ENCODE data around the gene KREMEN1.

- TF ChIP-seq, protein P1, sequence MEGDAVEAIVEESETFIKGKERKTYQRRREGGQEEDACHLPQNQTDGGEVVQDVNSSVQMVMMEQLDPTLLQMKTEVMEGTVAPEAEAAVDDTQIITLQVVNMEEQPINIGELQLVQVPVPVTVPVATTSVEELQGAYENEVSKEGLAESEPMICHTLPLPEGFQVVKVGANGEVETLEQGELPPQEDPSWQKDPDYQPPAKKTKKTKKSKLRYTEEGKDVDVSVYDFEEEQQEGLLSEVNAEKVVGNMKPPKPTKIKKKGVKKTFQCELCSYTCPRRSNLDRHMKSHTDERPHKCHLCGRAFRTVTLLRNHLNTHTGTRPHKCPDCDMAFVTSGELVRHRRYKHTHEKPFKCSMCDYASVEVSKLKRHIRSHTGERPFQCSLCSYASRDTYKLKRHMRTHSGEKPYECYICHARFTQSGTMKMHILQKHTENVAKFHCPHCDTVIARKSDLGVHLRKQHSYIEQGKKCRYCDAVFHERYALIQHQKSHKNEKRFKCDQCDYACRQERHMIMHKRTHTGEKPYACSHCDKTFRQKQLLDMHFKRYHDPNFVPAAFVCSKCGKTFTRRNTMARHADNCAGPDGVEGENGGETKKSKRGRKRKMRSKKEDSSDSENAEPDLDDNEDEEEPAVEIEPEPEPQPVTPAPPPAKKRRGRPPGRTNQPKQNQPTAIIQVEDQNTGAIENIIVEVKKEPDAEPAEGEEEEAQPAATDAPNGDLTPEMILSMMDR (IDR thresholded peaks at IDR 0.05) = no peak
- TF ChIP-seq EZH2 (IDR thresholded peaks at IDR 0.05) (no peak), EZH2phosphoT487 (IDR thresholded peaks at IDR 0.05) (no peak)
Measured at GRCh38 chr22:29043906-29044575, 28.8 kb upstream of the KREMEN1 start.

Measured in neural progenitor cell (in vitro differentiated cells).